Astrocyte (in vitro differentiated cells and primary cell): ENCODE results near the gene SPON1. TPM values are rescaled to one million over a fixed set of nuclear protein-coding genes. Genes with fewer than 3 reads are reported as not detected.

Experiments
- DNase-seq: peaks from one replicate; pipeline ENCODE4 v3.0.0-alpha.2; 2010; ENCODE audit warnings: low read depth
- FAIRE-seq: peaks from 2 replicates; lab custom pipeline; 2011; peaks lifted over from hg19 to GRCh38; lab: Jason Lieb, UNC
- H2AFZ ChIP-seq: 2 replicates; pipeline ENCODE4 v1.6.0; 2012; ENCODE audit warnings: low read depth, low read length, inconsistent platforms
- H3K27ac ChIP-seq: 2 replicates; pipeline ENCODE4 v1.5.1; 2011; ENCODE audit warnings: low read depth, low read length, inconsistent platforms
- H3K27me3 ChIP-seq: 2 replicates; pipeline ENCODE4 v1.6.0; 2011; ENCODE audit warnings: low read length, inconsistent platforms; ENCODE audit not compliant: insufficient read depth
- H3K36me3 ChIP-seq: 2 replicates; pipeline ENCODE4 v1.5.1; 2011; ENCODE audit warnings: low read length, inconsistent platforms; ENCODE audit not compliant: insufficient read depth
- H3K4me1 ChIP-seq: 2 replicates; pipeline ENCODE4 v1.5.1; 2011; ENCODE audit warnings: low read length, inconsistent platforms; ENCODE audit not compliant: insufficient read depth
- H3K4me2 ChIP-seq: 2 replicates; pipeline ENCODE4 v1.6.0; 2012; ENCODE audit warnings: low read length, inconsistent platforms
- H3K4me3 ChIP-seq: 2 replicates; pipeline ENCODE4 v1.5.1; 2011; ENCODE audit warnings: low read depth, mild to moderate bottlenecking, low read length, inconsistent platforms; ENCODE audit not compliant: insufficient read depth
- H3K79me2 ChIP-seq: 2 replicates; pipeline ENCODE4 v1.6.0; 2012; ENCODE audit warnings: mild to moderate bottlenecking, low read length, inconsistent platforms; ENCODE audit not compliant: insufficient read depth
- H3K9ac ChIP-seq: 2 replicates; pipeline ENCODE4 v1.6.0; 2012; ENCODE audit warnings: mild to moderate bottlenecking, low read length, inconsistent platforms
- H3K9me3 ChIP-seq: 2 replicates; pipeline ENCODE4 v1.5.1; 2012; ENCODE audit warnings: low read depth, mild to moderate bottlenecking, low read length, inconsistent platforms; ENCODE audit not compliant: insufficient read depth
- H4K20me1 ChIP-seq: 2 replicates; pipeline ENCODE4 v1.6.0; 2012; ENCODE audit warnings: low read length, inconsistent platforms; ENCODE audit not compliant: insufficient read depth
- H3K27ac Mint-ChIP-seq: one replicate; pipeline ENCODE4 v1.8.0; 2021; ENCODE audit warnings: mild to moderate bottlenecking, mixed read lengths; ENCODE audit not compliant: unreplicated experiment
- H3K27me3 Mint-ChIP-seq: one replicate; pipeline ENCODE4 v1.8.0; 2021; ENCODE audit warnings: low read depth, mixed read lengths; ENCODE audit not compliant: unreplicated experiment
- H3K36me3 Mint-ChIP-seq: one replicate; pipeline ENCODE4 v1.8.0; 2021; ENCODE audit warnings: low read depth, mixed read lengths; ENCODE audit not compliant: unreplicated experiment
- H3K4me1 Mint-ChIP-seq: one replicate; pipeline ENCODE4 v1.8.0; 2021; ENCODE audit warnings: low read depth, mixed read lengths; ENCODE audit not compliant: unreplicated experiment
- H3K4me3 Mint-ChIP-seq: one replicate; pipeline ENCODE4 v1.8.0; 2021; ENCODE audit warnings: mild to moderate bottlenecking, moderate library complexity, mixed read lengths; ENCODE audit not compliant: unreplicated experiment
- H3K9me3 Mint-ChIP-seq: one replicate; pipeline ENCODE4 v1.8.0; 2021; ENCODE audit warnings: mild to moderate bottlenecking, mixed read lengths; ENCODE audit not compliant: unreplicated experiment
- CTCF ChIP-seq: IDR thresholded peaks from 2 replicates; pipeline ENCODE4 v1.5.1; 2011; ENCODE audit warnings: low read depth, mild to moderate bottlenecking, inconsistent platforms, low read length, moderate library complexity; ENCODE audit not compliant: insufficient read depth
- EZH2 ChIP-seq: IDR thresholded peaks from 2 replicates; pipeline ENCODE4 v1.6.1; 2012; ENCODE audit warnings: mild to moderate bottlenecking, low read length, inconsistent platforms; ENCODE audit not compliant: insufficient read depth
- total RNA-seq: library from RNA; stranded (reverse); gene quantifications from 2 replicates; pipeline ENCODE4 v1.2.1, GENCODE V29; 2021

SPON1 gene
- total RNA-seq, 1 donor from 2014 or later: 2.0 TPM

- Histone ChIP-seq H2AFZ (no peak overlapping the region), H3K9me3 (no peaks in the 10 kb centered on the region), H3K36me3 (no peaks in the 10 kb centered on the region), H3K27ac (no peak overlapping the region), H3K27me3 (no peaks in the 10 kb centered on the region), H3K4me3 (no peak overlapping the region), H4K20me1 (no peaks in the 10 kb centered on the region), H3K4me2 (no peak overlapping the region), H3K4me1 (no peaks in the 10 kb centered on the region), H3K9ac (no peak overlapping the region), H3K79me2 (no peaks in the 10 kb centered on the region)
- no peak overlapping the region for H3K27ac Mint-ChIP-seq
- H3K4me3 Mint-ChIP-seq: no peak overlapping the region
- DNase-seq (no peak), FAIRE-seq (no peak)
- H3K27me3 Mint-ChIP-seq: peaks cover 4% of the 10 kb centered on the region
- peaks cover 3% of the 10 kb centered on the region for H3K4me1 Mint-ChIP-seq
- no peaks in the 10 kb centered on the region for H3K36me3 Mint-ChIP-seq
- TF ChIP-seq EZH2 (no peak), CTCF (no peak)
- peaks cover 4% of the 10 kb centered on the region for H3K9me3 Mint-ChIP-seq
Observed at GRCh38 chr11:14127679-14128078, 165.2 kb downstream of the SPON1 start.

- Histone ChIP-seq H3K79me2 (no peaks in the 10 kb centered on the region), H3K36me3 (no peaks in the 10 kb centered on the region), H2AFZ (no peak overlapping the region), H3K4me3 (no peak overlapping the region), H3K27me3 (no peaks in the 10 kb centered on the region), H3K4me1 (no peaks in the 10 kb centered on the region), H3K4me2 (no peak overlapping the region), H3K9ac (no peak overlapping the region), H3K9me3 (no peaks in the 10 kb centered on the region), H3K27ac (no peak overlapping the region), H4K20me1 (no peaks in the 10 kb centered on the region)
- FAIRE-seq (no peak), DNase-seq (no peak)
- peaks cover 2% of the 10 kb centered on the region for H3K36me3 Mint-ChIP-seq
- H3K9me3 Mint-ChIP-seq: peaks cover 4% of the 10 kb centered on the region
- TF ChIP-seq CTCF (no peak), EZH2 (no peak)
- no peak overlapping the region for H3K4me3 Mint-ChIP-seq
- H3K4me1 Mint-ChIP-seq: no peaks in the 10 kb centered on the region
- peaks cover 8% of the 10 kb centered on the region for H3K27me3 Mint-ChIP-seq
- no peak overlapping the region for H3K27ac Mint-ChIP-seq
Observed at GRCh38 chr11:14132312-14132711, 169.8 kb downstream of the SPON1 start.

- H3K4me2 ChIP-seq: no peak overlapping the region
- H3K4me1 ChIP-seq: no peaks in the 10 kb centered on the region
- H3K9me3 ChIP-seq: no peaks in the 10 kb centered on the region
- H3K4me1 Mint-ChIP-seq: no peaks in the 10 kb centered on the region
- H3K9me3 Mint-ChIP-seq: peaks cover 2% of the 10 kb centered on the region
- H3K27ac Mint-ChIP-seq: no peak overlapping the region
- H2AFZ ChIP-seq: no peak overlapping the region
- H3K36me3 Mint-ChIP-seq: peaks cover 2% of the 10 kb centered on the region
- TF ChIP-seq EZH2: no peak
- no peaks in the 10 kb centered on the region for H4K20me1 ChIP-seq
- no peak overlapping the region for H3K4me3 Mint-ChIP-seq
- no peak overlapping the region for H3K27ac ChIP-seq
- peaks cover 8% of the 10 kb centered on the region for H3K27me3 Mint-ChIP-seq
- no peak overlapping the region for H3K4me3 ChIP-seq
- no peaks in the 10 kb centered on the region for H3K36me3 ChIP-seq
- FAIRE-seq: no peak
- H3K27me3 ChIP-seq: no peaks in the 10 kb centered on the region
- H3K79me2 ChIP-seq: no peaks in the 10 kb centered on the region
- H3K9ac ChIP-seq: no peak overlapping the region
- no peak for DNase-seq
Observed at GRCh38 chr11:14133381-14133780, 170.9 kb downstream of the SPON1 start.
